GM19455 (cell line): Measurements from ENCODE around the gene WIF1.

Experiments used
- ATAC-seq: cut with Tn5 transposase; IDR thresholded peaks from one replicate; pipeline ENCODE4 v1.9.1; 2021; ENCODE audit not compliant: unreplicated experiment

Gene WIF1

DNA sequence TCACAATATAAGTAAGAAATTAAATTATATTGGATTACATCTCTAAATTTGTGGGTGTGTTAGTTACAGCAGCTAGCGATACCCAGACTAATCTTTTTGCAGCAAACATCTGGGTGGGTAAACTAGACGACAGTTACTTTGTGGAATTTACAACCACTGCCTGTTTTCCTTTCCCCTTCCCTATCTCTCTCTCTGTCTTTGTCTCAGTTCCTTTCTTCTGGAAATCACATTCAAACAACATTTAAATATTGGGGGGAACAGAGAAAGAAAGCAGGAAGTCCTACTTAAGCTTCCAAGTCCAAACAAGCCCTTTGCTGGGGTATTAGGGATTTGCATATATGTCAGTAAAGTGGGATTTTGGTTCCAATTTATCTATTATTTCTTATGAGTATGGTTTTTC, 97.6 kb downstream of the WIF1 start:
- ATAC-seq = no peak

DNA sequence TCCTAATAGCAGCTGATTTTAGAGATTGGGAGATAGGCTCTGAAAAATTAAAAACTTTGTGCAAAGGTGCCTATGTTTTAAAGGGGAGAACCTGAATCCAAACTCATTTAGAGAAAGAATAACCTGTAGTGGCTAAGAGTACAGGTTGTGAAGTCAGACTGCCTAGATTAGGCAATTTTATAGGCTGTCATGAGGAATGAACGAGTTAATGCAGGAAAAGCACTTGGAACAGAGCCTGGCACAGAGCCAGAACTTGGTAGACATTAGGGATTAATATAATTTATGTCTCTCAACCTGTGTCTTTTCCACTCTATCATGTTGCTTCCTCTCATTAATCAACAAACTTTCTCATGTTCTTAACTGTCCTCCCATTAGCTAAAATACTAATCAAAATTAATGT, 98.1 kb downstream of the WIF1 start:
- no peak for ATAC-seq

DNA sequence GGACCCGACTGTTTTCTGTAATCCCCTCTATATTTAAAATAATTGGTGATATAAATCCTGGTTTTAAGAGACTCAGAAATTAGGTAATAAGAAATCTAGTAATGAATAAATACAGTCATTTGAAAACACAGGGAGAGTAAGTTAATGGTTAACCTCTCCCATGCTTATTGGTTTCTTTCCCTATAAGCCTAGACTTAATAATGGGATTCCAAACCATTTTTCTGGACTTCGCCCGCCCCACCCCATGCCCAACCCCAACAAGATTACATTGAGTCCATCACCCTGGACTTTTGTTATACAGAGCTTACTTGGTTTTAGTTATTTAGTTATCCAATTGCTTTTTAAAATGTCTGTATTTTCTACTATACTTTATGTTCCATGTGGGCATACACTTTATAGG, 98.7 kb downstream of the WIF1 start:
- ATAC-seq = no peak

- ATAC-seq = no peak
These were observed 101.3 kb downstream of the WIF1 start for GRCh38 chr12:65019696-65020234.

DNA sequence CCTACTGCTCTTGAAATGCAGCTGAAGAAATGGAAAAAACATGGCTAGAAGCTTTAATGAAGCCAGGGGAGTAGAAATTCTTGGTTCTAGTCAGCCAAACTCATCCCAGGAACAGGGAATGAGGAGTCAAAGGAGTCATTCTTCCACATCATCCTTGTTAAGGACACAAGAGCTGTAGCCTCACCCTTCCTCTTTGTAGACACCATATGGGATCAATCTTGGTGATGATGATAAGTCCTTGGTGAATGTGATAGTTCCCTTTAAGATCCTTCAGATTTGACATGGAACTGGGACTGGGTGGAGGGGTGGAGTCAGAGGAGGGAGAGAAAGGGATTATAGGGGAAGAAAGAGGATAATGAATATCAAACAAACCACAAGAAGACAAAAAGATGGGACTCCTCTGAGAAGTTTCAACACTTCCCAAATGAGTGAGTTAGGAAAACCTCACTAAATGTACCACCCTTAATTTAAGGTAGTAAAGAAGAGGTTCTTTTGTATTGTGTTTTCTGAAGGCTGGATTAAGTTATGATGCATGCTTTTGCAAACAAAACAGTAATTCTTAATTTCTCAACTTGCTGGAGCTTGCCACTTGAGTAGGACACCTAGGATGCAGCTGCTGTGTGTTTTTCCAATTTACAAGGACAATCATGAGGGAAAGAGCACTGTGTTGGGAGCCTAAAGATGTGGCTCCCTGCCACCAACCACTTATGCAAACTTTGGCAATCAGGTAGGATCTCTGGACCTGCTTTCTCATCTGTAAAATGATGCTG, 104.0 kb downstream of the WIF1 start:
- no peak for ATAC-seq

GRCh38 chr12:65015850-65016249, 105.3 kb downstream of the WIF1 start:
- no peak for ATAC-seq

DNA sequence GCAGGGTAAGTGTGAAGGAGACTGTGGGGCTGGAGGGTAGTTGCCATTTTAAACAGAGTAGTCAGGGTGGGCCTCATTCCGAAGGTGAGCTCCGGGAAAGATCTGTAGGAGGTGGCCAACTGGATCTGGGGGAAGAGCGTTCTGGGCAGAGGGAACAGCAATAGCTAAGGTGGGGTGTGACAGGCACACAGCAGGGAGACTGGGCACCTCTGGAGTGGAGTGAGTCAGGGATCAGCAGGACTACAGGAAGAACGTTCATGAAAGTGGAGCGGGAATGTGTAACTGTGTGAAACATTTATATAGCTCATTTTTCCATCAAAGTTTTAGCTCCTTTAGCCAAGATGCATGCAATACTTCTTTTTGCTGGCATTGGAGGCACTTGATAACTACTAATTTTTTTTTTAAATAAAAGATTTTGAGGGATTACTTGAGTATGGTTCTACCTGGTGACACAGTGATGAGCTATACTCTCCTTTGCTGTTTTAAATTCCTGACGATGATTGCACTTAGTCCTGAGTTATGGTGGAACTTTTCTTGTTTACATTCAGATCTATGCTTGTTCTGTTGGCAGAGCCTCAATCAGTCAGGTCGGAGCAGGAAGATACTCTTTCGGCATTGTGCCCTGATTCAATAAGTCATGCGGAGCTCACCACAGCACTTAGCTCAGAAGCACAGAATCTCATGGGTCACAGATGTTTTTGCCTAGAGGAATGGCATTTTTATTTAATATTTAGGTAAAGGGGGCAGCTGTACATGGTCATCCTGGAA, 106.4 kb downstream of the WIF1 start:
- no peak for ATAC-seq

DNA sequence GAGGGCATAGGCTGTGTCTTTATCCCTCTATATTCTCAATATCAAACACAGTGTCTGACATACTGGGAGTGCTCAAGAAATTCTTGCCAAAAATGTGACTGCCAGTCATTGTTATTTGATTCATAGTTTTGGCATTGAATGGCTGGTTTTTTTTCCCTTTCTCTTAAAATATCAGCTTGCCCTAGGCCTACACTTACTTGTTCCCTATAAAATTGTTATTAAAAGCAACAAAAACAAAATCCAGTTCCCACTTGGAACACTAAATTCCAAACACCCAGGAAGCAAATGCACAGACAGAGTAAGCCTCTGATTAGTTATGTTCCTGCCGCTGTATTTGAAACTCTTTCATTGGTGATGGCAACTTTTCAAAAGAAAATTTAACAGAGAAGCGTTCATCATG, 110.7 kb downstream of the WIF1 start:
- no peak for ATAC-seq

DNA sequence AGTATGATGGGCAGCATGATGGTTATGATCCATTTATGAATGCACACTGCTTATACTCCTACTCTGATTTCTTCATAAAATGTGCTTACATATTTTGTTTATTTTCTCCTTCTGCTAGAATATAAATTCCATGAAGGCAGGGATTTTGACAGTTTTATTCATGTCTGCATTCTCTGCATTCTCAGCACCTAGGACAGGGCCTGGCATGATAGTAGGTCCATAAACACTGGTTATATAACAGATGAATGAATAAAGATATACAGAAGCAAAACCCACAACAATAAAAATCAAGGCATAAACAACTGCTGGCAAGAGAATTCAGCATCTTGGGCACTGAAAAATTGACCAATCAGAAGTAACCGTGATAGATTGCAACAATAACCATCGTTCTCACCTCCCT, 115.4 kb downstream of the WIF1 start:
- no peak for ATAC-seq

- no peak for ATAC-seq
These were observed 116.8 kb downstream of the WIF1 start for GRCh38 chr12:65004270-65004669.
